GM21515 (cell line): Measurements from ENCODE around the gene OS9.
"Not testable (repeated sequence)": the region's sequence is repeated elsewhere in the genome, so short reads cannot be mapped to it uniquely, and the experiment has no call there.

Source experiments
- ATAC-seq: cut with Tn5 transposase; IDR thresholded peaks from one replicate; pipeline ENCODE4 v1.9.1; 2021; ENCODE audit not compliant: unreplicated experiment

The OS9 gene

GRCh38 chr12:57694459-57695019 lies 607 bp downstream of the OS9 start:
- peak; percentile 5 for ATAC-seq

GRCh38 chr12:57695770-57696432 lies 2.0 kb downstream of the OS9 start:
- no peak for ATAC-seq

- ATAC-seq: no peak
Observed at GRCh38 chr12:57697076-57697475, 3.1 kb downstream of the OS9 start.

GRCh38 chr12:57698414-57698813 lies 4.5 kb downstream of the OS9 start:
- ATAC-seq: no peak

- no peak for ATAC-seq
Observed at GRCh38 chr12:57700317-57700716, 6.4 kb downstream of the OS9 start.

GRCh38 chr12:57707250-57707649 lies 13.3 kb downstream of the OS9 start:
- no peak for ATAC-seq

- ATAC-seq: no peak
Observed at GRCh38 chr12:57708296-57708695, 14.4 kb downstream of the OS9 start.

GRCh38 chr12:57712701-57713100 lies 18.8 kb downstream of the OS9 start:
- no peak for ATAC-seq

- ATAC-seq: no peak
Observed at GRCh38 chr12:57713209-57713608, 19.3 kb downstream of the OS9 start.

GRCh38 chr12:57715036-57715748 lies 21.3 kb downstream of the OS9 start:
- not testable (repeated sequence) for ATAC-seq

- no peak for ATAC-seq
Observed at GRCh38 chr12:57715786-57716185, 21.9 kb downstream of the OS9 start.

GRCh38 chr12:57716305-57716704 lies 22.4 kb downstream of the OS9 start:
- no peak for ATAC-seq

GRCh38 chr12:57717131-57717530 lies 23.2 kb downstream of the OS9 start:
- no peak for ATAC-seq

GRCh38 chr12:57717846-57718640 lies 24.1 kb downstream of the OS9 start:
- no peak for ATAC-seq

GRCh38 chr12:57718641-57719528 lies 25.0 kb downstream of the OS9 start:
- no peak for ATAC-seq

GRCh38 chr12:57719777-57720605 lies 26.1 kb downstream of the OS9 start:
- ATAC-seq: no peak

GRCh38 chr12:57720606-57721595 lies 27.0 kb downstream of the OS9 start:
- ATAC-seq: no peak

- not testable (repeated sequence) for ATAC-seq
Observed at GRCh38 chr12:57721846-57722608, 28.1 kb downstream of the OS9 start.
